CD14-positive monocyte (primary cell): ENCODE measurements around the gene POLR2L. TPM values are rescaled to one million over a fixed set of nuclear protein-coding genes. Genes with fewer than 3 reads are reported as not detected.

Experiments used
- DNase-seq, 3 donors: peaks; one replicate each; pipeline ENCODE4 v3.0.0-alpha.2; 2011 to 2022
- H2AFZ ChIP-seq: 2 replicates; pipeline ENCODE4 v1.6.0; 2012; ENCODE audit warnings: mild to moderate bottlenecking, low read depth, low read length, inconsistent platforms; ENCODE audit not compliant: insufficient read depth, poor library complexity, severe bottlenecking
- H3K27ac ChIP-seq, 2 donors: 1 replicate in 1 of 2; 2 replicates in 1 of 2; pipeline ENCODE4 v1.5.1; 2012 to 2013; ENCODE audit warnings: low read length in 2 of 2, control low read depth in 1 of 2, inconsistent platforms in 1 of 2, low read depth in 1 of 2, mild to moderate bottlenecking in 1 of 2
- H3K27me3 ChIP-seq, 2 donors: one replicate each; pipeline versions ENCODE4 v1.6.0 to v1.6.1; 2011 to 2013; ENCODE audit warnings: low read length in 2 of 2; ENCODE audit not compliant: control insufficient read depth in 2 of 2, insufficient read depth in 2 of 2
- H3K36me3 ChIP-seq, 2 donors: replicated peaks in 1 of 2; 1 replicate in 1 of 2; 2 replicates in 1 of 2; pipeline versions ENCODE4 v1.5.1 to v1.6.1; 2012 to 2013; ENCODE audit warnings: low read length in 2 of 2, control low read depth in 1 of 2, inconsistent platforms in 1 of 2, mild to moderate bottlenecking in 1 of 2; ENCODE audit not compliant: insufficient read depth in 2 of 2, control insufficient read depth in 1 of 2
- H3K4me1 ChIP-seq, 2 donors: 1 replicate in 1 of 2; 2 replicates in 1 of 2; pipeline versions ENCODE4 v1.5.1 to v1.6.1; 2012 to 2013; ENCODE audit warnings: low read length in 2 of 2, control low read depth in 1 of 2, inconsistent platforms in 1 of 2, mild to moderate bottlenecking in 1 of 2, moderate library complexity in 1 of 2; ENCODE audit not compliant: insufficient read depth in 2 of 2, control insufficient read depth in 1 of 2
- H3K4me2 ChIP-seq: replicated peaks from 2 replicates; pipeline ENCODE3; 2012; ENCODE audit warnings: low read length, moderate library complexity, mild to moderate bottlenecking; ENCODE audit not compliant: poor library complexity, severe bottlenecking; ENCODE audit errors: extremely low read depth
- H3K4me3 ChIP-seq, 3 experiments: fragments of 200-600 bp in 1 of 3; sonication (generic) in 1 of 3; replicated peaks in 1 of 3; 1 replicate in 2 of 3; 2 replicates in 1 of 3; pipeline ENCODE4 v1.5.1; 2011 to 2013; ENCODE audit warnings: low read length in 3 of 3, mild to moderate bottlenecking in 3 of 3, control low read depth in 2 of 3, low read depth in 2 of 3, inconsistent platforms in 1 of 3, moderate library complexity in 1 of 3
- H3K79me2 ChIP-seq: 2 replicates; pipeline ENCODE4 v1.6.0; 2012; ENCODE audit warnings: mild to moderate bottlenecking, control low read depth, inconsistent platforms, low read length, moderate library complexity; ENCODE audit not compliant: insufficient read depth
- H3K9ac ChIP-seq: 2 replicates; pipeline ENCODE4 v1.6.0; 2017; ENCODE audit warnings: low read length, mild to moderate bottlenecking; ENCODE audit not compliant: insufficient read depth, poor library complexity, severe bottlenecking
- H3K9me3 ChIP-seq, 2 donors: replicated peaks in 1 of 2; 1 replicate in 1 of 2; 2 replicates in 1 of 2; pipeline versions ENCODE4 v1.5.1 to v1.6.1; 2012 to 2013; ENCODE audit warnings: low read length in 2 of 2, control low read depth in 1 of 2; ENCODE audit not compliant: control insufficient read depth in 1 of 2, insufficient read depth in 1 of 2
- H4K20me1 ChIP-seq: 2 replicates; pipeline ENCODE4 v1.6.0; 2012; ENCODE audit warnings: mild to moderate bottlenecking, low read length, control low read depth, moderate library complexity; ENCODE audit not compliant: insufficient read depth
- H3K27ac Mint-ChIP-seq, 7 donors: one replicate each; pipeline ENCODE4 v1.8.0; 2020; ENCODE audit warnings: mild to moderate bottlenecking in 7 of 7, mixed read lengths in 7 of 7, moderate library complexity in 6 of 7, inconsistent platforms in 2 of 7
- H3K27me3 Mint-ChIP-seq, 3 donors: one replicate each; pipeline ENCODE4 v1.8.0; 2021 to 2022; ENCODE audit warnings: low read depth in 3 of 3, mild to moderate bottlenecking in 3 of 3, mixed read lengths in 3 of 3, moderate library complexity in 3 of 3, inconsistent platforms in 1 of 3
- H3K36me3 Mint-ChIP-seq, 2 donors: one replicate each; pipeline ENCODE4 v1.8.0; 2020; ENCODE audit warnings: mixed read lengths in 2 of 2, inconsistent platforms in 1 of 2, mild to moderate bottlenecking in 1 of 2
- H3K4me1 Mint-ChIP-seq: one replicate; pipeline ENCODE4 v1.8.0; 2020; ENCODE audit warnings: mild to moderate bottlenecking, mixed read lengths
- H3K4me3 Mint-ChIP-seq, 2 donors: one replicate each; pipeline ENCODE4 v1.8.0; 2020; ENCODE audit warnings: mild to moderate bottlenecking in 2 of 2, mixed read lengths in 2 of 2, moderate library complexity in 1 of 2
- H3K9me3 Mint-ChIP-seq, 7 donors: one replicate each; pipeline ENCODE4 v1.8.0; 2020 to 2022; ENCODE audit warnings: mixed read lengths in 7 of 7, mild to moderate bottlenecking in 6 of 7, moderate library complexity in 6 of 7, inconsistent platforms in 2 of 7
- CTCF ChIP-seq: fragments of 200-600 bp; IDR thresholded peaks from one replicate; pipeline ENCODE4 v1.8.0; 2022; ENCODE audit warnings: antibody characterized with exemption, mild to moderate bottlenecking
- WGBS: methylation state at CpG from one replicate; pipeline ENCODE4 v1.1.5; 2013; ENCODE audit warnings: missing lambda C conversion rate; ENCODE audit not compliant: insufficient coverage; 5-methylcytosine and 5-hydroxymethylcytosine counted together
- intact Hi-C, 2 donors: fragments of 100-400 bp; cut with micrococcal nuclease; formaldehyde crosslinking; loops; one replicate each; pipeline versions ENCODE4 v1.15.0 to v1.15.1; 2023
- polyA plus RNA-seq, 3 donors: library from polyadenylated mRNA; depleted of rRNA in 1 of 3; unstranded in 2 of 3; stranded (reverse) in 1 of 3; fragments of 300-500 nt in 2 of 3; fragments of >200 nt in 1 of 3; fragmentation: Illumina TruSeq in 2 of 3; gene quantifications; 1 replicate in 2 of 3; 2 replicates in 1 of 3; pipeline ENCODE4 v1.2.3, GENCODE V29; 2012 to 2021

POLR2L gene
- polyA plus RNA-seq, 3 donors, result 93.9 to 133 (median 110) TPM

GRCh38 chr11:803467-803742 is 38.9 kb downstream of the POLR2L start:
- Mint-ChIP-seq H3K27ac (no peak overlapping the region), H3K4me1 (peaks cover 24% of the 10 kb centered on the region), H3K9me3 (peaks cover 0 to 3% (median 0%) of the 10 kb centered on the region in 7 donors), H3K4me3 (no peak overlapping the region), H3K27me3 (peaks cover 0 to 5% (median 2%) of the 10 kb centered on the region in 3 donors), H3K36me3 (peaks cover 3 to 22% of the 10 kb centered on the region in 2 donors)
- Histone ChIP-seq H3K27ac (no peak overlapping the region), H3K27me3 (no peaks in the 10 kb centered on the region), H4K20me1 (peaks cover 11% of the 10 kb centered on the region), H2AFZ (no peak overlapping the region), H3K9ac (no peak overlapping the region), H3K4me1 (peaks cover 23 to 26% of the 10 kb centered on the region in 2 donors), H3K36me3 (peaks cover 14 to 15% of the 10 kb centered on the region in 2 donors), H3K4me2 (no peak overlapping the region), H3K79me2 (peaks cover 19% of the 10 kb centered on the region), H3K4me3 (no peak overlapping the region), H3K9me3 (no peaks in the 10 kb centered on the region)
- no peak for TF ChIP-seq CTCF
- 100% methylated on average over 2 of the region's 8 CpGs for WGBS
- intact Hi-C loops, result no loop called here
- no peak for DNase-seq

GRCh38 chr11:802693-803466 is 39.4 kb downstream of the POLR2L start:
- peaks cover 15% of the 10 kb centered on the region for H3K79me2 ChIP-seq
- H2AFZ ChIP-seq, result no peak overlapping the region
- Mint-ChIP-seq H3K27me3 (peaks cover 0 to 5% (median 2%) of the 10 kb centered on the region in 3 donors), H3K9me3 (peaks cover 0 to 3% (median 0%) of the 10 kb centered on the region in 7 donors), H3K4me3 (no peak overlapping the region), H3K4me1 (peaks cover 19% of the 10 kb centered on the region), H3K36me3 (peaks cover 3 to 22% of the 10 kb centered on the region in 2 donors), H3K27ac (no peak overlapping the region)
- H3K4me2 ChIP-seq, result no peak overlapping the region
- H3K9me3 ChIP-seq, result no peaks in the 10 kb centered on the region
- peaks cover 14 to 15% of the 10 kb centered on the region in 2 donors for H3K36me3 ChIP-seq
- H3K4me3 ChIP-seq, result no peak overlapping the region
- no peak for TF ChIP-seq CTCF
- no peak overlapping the region for H3K27ac ChIP-seq
- intact Hi-C loops, result no loop called here
- no peak overlapping the region for H3K9ac ChIP-seq
- 96% methylated on average over 26 of the region's 28 CpGs for WGBS
- no peaks in the 10 kb centered on the region for H3K27me3 ChIP-seq
- no peak for DNase-seq
- H3K4me1 ChIP-seq, result peaks cover 20 to 27% of the 10 kb centered on the region in 2 donors
- peaks cover 11% of the 10 kb centered on the region for H4K20me1 ChIP-seq
